Upper lobe of left lung (tissue), 6 donors: ENCODE data around the gene METRNL. TPM values are rescaled to one million over a fixed set of nuclear protein-coding genes. Genes with fewer than 3 reads are reported as not detected.
A peak's percentile ranks its signal among the peaks of the same experiment; 100 is the strongest.

ENCODE experiments used
- ATAC-seq, 2 donors: fragments of 200-7000 bp; cut with Tn5 transposase; one replicate each; pipeline ENCODE4 v1.9.1; 2022; ENCODE audit warnings: mild to moderate bottlenecking in 2 of 2, moderate library complexity in 2 of 2; ENCODE audit not compliant: low FRiP score in 2 of 2
- DNase-seq, 2 donors: peaks; one replicate each; pipeline ENCODE4 v3.0.0-alpha.2; 2019 to 2020
- H3K27ac ChIP-seq, 4 donors: fragments of 200-600 bp; sonication (generic); one replicate each; pipeline ENCODE4 v1.5.1; 2016 to 2019
- H3K27me3 ChIP-seq, 4 donors: fragments of 200-600 bp; sonication (generic); one replicate each; pipeline ENCODE4 v1.5.1; 2017 to 2019
- H3K36me3 ChIP-seq, 4 donors: fragments of 200-600 bp; sonication (generic); one replicate each; pipeline ENCODE4 v1.5.1; 2016 to 2019
- H3K4me1 ChIP-seq, 4 donors: fragments of 200-600 bp; sonication (generic); one replicate each; pipeline ENCODE4 v1.5.1; 2018 to 2019
- H3K4me3 ChIP-seq, 4 donors: fragments of 200-600 bp; sonication (generic); one replicate each; pipeline ENCODE4 v1.5.1; 2017 to 2019; ENCODE audit warnings: mild to moderate bottlenecking in 2 of 4, moderate library complexity in 1 of 4
- H3K9me3 ChIP-seq, 4 donors: fragments of 200-600 bp; sonication (generic); one replicate each; pipeline ENCODE4 v1.5.1; 2018 to 2019
- CTCF ChIP-seq, 6 experiments: fragments of 450-650 bp in 4 of 6; fragments of 200-600 bp in 2 of 6; sonication (generic) in 2 of 6; IDR thresholded peaks; one replicate each; pipeline ENCODE4 v1.5.1; 2016 to 2019; ENCODE audit warnings: antibody characterized with exemption in 6 of 6
- EP300 ChIP-seq, 4 donors: sonication (generic); formaldehyde crosslinking; IDR thresholded peaks; one replicate each; pipeline ENCODE4 v1.5.1; 2017; ENCODE audit warnings: antibody characterized with exemption in 4 of 4, control low read depth in 2 of 4
- POLR2A ChIP-seq, 4 donors: fragments of 450-650 bp; IDR thresholded peaks; one replicate each; pipeline ENCODE4 v1.5.1; 2016 to 2017; ENCODE audit warnings: antibody characterized with exemption in 4 of 4, mild to moderate bottlenecking in 2 of 4
- POLR2AphosphoS5 ChIP-seq, 2 donors: sonication (generic); formaldehyde crosslinking; IDR thresholded peaks; one replicate each; pipeline ENCODE4 v1.5.1; 2017; ENCODE audit warnings: antibody characterized with exemption in 2 of 2
- WGBS, 2 donors: methylation state at CpG; one replicate each; pipeline ENCODE4 v1.1.5; 2017 to 2018; 5-methylcytosine and 5-hydroxymethylcytosine counted together
- total RNA-seq, 6 donors: library from RNA; depleted of rRNA in 4 of 6; stranded (reverse); fragments of >200 nt in 4 of 6; gene quantifications; one replicate each; pipeline versions ENCODE4 v1.1.0 to v1.2.1, GENCODE V29; 2016 to 2021
- donor health status: DM: no; HTN: no; CAD: no; lungs with moderate emphysema.
- donor health status: DM: no; HTN: yes; CAD: no; lungs with severe emphysema.

The METRNL gene
- total RNA-seq, 6 donors from 2014 or later: 59.4 to 120 (median 76.4) TPM

GRCh38 chr17:83127431-83128160 is 48.2 kb downstream of the METRNL start:
- no peaks in the 10 kb centered on the region for H3K9me3 ChIP-seq
- peaks cover 0 to 8% (median 2%) of the 10 kb centered on the region in 4 donors for H3K4me1 ChIP-seq
- peak in 1 of 2 donors; percentile 14 for DNase-seq
- ATAC-seq: no peak
- no peak overlapping the region for H3K4me3 ChIP-seq
- H3K27me3 ChIP-seq: no peaks in the 10 kb centered on the region
- no peaks in the 10 kb centered on the region for H3K36me3 ChIP-seq
- 86 to 92% methylated on average over 7 to 16 of the region's 16 CpGs for WGBS, 2 donors
- H3K27ac ChIP-seq: no peak overlapping the region
- TF ChIP-seq EP300 (IDR thresholded peaks at IDR 0.05): no peak
- no peak for TF ChIP-seq POLR2AphosphoS5 (IDR thresholded peaks at IDR 0.05)
- no peak for TF ChIP-seq POLR2A (IDR thresholded peaks at IDR 0.05)
- TF ChIP-seq CTCF (IDR thresholded peaks at IDR 0.05): no peak

- Histone ChIP-seq H3K9me3 (no peaks in the 10 kb centered on the region), H3K27ac (no peak overlapping the region), H3K4me1 (peaks cover 0 to 8% (median 2%) of the 10 kb centered on the region in 4 donors), H3K4me3 (no peak overlapping the region), H3K27me3 (no peaks in the 10 kb centered on the region), H3K36me3 (no peaks in the 10 kb centered on the region)
- no peak for TF ChIP-seq EP300 (IDR thresholded peaks at IDR 0.05)
- no peak for TF ChIP-seq POLR2AphosphoS5 (IDR thresholded peaks at IDR 0.05)
- TF ChIP-seq CTCF (IDR thresholded peaks at IDR 0.05): no peak
- TF ChIP-seq POLR2A (IDR thresholded peaks at IDR 0.05): no peak
- ATAC-seq: no peak
- WGBS, 2 donors: 84 to 94% methylated on average over 15 to 32 of the region's 32 CpGs
- peak in 1 of 2 donors; percentile 15 for DNase-seq
Observed at GRCh38 chr17:83128306-83129240, 49.2 kb downstream of the METRNL start.

- ATAC-seq (no peak), DNase-seq (peak in 1 of 2 donors; percentile 14)
- H3K4me1 ChIP-seq: peaks cover 0 to 8% (median 2%) of the 10 kb centered on the region in 4 donors
- no peaks in the 10 kb centered on the region for H3K27me3 ChIP-seq
- H3K36me3 ChIP-seq: no peaks in the 10 kb centered on the region
- TF ChIP-seq POLR2A (IDR thresholded peaks at IDR 0.05) (no peak), EP300 (IDR thresholded peaks at IDR 0.05) (no peak), POLR2AphosphoS5 (IDR thresholded peaks at IDR 0.05) (no peak), CTCF (IDR thresholded peaks at IDR 0.05) (no peak)
- H3K27ac ChIP-seq: no peak overlapping the region
- no peak overlapping the region for H3K4me3 ChIP-seq
- H3K9me3 ChIP-seq: no peaks in the 10 kb centered on the region
- 87 to 90% methylated on average over 12 of the region's 12 CpGs for WGBS, 2 donors
Observed at GRCh38 chr17:83129676-83130075, 50.3 kb downstream of the METRNL start.

GRCh38 chr17:83131401-83132011 is 52.1 kb downstream of the METRNL start:
- Histone ChIP-seq H3K4me1 (no peaks in the 10 kb centered on the region), H3K27me3 (no peaks in the 10 kb centered on the region), H3K27ac (no peak overlapping the region), H3K9me3 (no peaks in the 10 kb centered on the region), H3K36me3 (no peaks in the 10 kb centered on the region), H3K4me3 (no peak overlapping the region)
- peak in 1 of 2 donors; percentile 11 for DNase-seq
- 88 to 93% methylated on average over 14 of the region's 14 CpGs for WGBS, 2 donors
- no peak for ATAC-seq
- TF ChIP-seq POLR2AphosphoS5 (IDR thresholded peaks at IDR 0.05) (no peak), POLR2A (IDR thresholded peaks at IDR 0.05) (no peak), CTCF (IDR thresholded peaks at IDR 0.05) (no peak), EP300 (IDR thresholded peaks at IDR 0.05) (no peak)
